ENCODE data around the gene CENPX.

DNA sequence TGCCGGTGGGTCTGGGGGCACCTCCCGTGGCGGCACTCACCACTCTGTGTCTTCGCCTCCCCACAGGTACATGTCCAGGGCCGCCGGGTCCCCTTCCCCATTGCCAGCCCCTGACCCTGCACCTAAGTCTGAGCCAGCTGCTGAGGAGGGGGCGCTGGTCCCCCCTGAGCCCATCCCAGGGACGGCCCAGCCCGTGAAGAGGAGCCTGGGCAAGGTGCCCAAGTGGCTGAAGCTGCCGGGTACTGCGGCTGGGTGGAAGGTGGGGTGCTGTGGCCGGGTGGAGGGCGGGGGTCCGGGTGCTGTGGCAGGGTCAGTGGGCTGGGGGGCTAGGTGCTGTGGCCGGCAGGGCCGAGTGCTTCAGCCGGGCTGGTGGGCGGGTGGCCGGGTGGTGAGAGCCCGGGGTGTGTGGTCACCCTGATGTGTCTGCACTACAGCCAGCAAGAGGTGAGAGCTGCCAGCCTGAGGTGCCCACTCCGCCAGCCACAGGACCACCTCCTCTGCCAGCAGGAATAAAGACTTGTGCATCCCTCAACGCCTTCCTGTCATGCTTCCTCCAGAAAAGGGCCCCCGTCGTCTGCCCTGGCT, 5.7 kb downstream of the CENPX start:
- TF ChIP-seq EZH2 (IDR thresholded peaks at IDR 0.05) (no peak), FOXP2 (optimal IDR thresholded peaks at IDR 0.05; ENCODE audit: control extremely low read depth, extremely low read length, insufficient read depth) (no peak), POLR2AphosphoS5 (IDR thresholded peaks at IDR 0.05; ENCODE audit: borderline replicate concordance, low read depth, low read length) (no peak)
